HG03342 (cell line): Measurements from ENCODE around the gene CSTF1.
A peak's percentile ranks its signal among the peaks of the same experiment; 100 is the strongest.
"Not testable (repeated sequence)": the region's sequence is repeated elsewhere in the genome, so short reads cannot be mapped to it uniquely, and the experiment has no call there.

ENCODE experiments used
- ATAC-seq: cut with Tn5 transposase; IDR thresholded peaks from one replicate; pipeline ENCODE4 v1.9.1; 2021; ENCODE audit warnings: mild to moderate bottlenecking, moderate library complexity; ENCODE audit not compliant: unreplicated experiment

Gene CSTF1

DNA sequence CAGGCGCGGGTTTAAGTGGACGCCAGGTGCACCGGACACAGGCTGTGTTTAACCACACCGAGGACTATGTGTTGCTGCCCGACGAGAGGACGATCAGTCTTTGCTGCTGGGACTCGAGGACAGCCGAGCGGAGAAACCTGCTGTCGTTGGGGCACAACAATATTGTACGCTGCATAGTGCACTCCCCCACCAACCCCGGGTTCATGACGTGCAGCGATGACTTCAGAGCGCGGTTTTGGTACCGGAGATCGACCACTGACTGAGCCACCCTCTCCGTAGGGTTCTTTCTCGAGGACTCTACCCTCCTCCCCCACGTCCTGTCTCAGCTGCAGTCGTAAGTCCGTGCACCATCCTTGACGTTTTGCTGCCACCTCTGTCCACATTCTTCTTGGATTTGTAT, 11.0 kb downstream of the CSTF1 start:
- ATAC-seq: no peak

DNA sequence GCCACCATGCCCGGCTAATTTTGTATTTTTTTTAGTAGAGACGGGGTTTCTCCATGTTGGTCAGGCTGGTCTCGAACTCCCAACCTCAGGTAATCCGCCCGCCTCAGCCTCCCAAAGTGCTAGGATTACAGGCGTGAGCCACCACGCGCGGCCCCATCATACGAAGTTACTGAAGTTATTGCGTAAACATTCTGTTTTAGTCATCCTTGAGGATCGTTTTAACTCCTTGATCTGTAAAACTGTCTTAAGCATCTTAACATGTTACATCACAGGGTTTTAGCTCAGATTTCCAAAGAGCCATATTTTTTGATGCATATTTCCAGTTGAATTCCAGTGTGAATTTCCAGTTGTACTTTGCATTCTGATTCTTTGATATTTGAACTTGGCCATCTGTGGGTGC, 12.9 kb downstream of the CSTF1 start:
- ATAC-seq: not testable (repeated sequence)

DNA sequence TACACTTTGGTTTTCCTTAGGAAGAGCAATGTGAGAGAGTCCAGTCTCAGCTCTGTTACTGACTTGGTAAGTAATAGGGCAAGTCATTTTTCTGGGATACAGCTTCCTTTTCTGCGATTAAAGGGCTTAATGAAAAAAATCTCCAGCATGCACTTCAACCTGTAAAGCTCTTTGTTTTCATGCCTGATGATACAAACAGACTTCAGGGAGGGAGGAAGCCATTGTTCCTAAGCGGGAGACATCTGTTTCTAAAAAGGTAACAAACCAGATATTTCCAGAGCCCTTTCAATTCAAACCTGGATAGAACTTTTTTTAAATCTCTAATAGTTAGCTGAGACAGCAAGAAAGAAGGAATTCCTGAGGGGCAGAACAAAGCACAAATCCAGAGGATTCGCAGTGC, 14.5 kb downstream of the CSTF1 start:
- ATAC-seq: no peak

DNA sequence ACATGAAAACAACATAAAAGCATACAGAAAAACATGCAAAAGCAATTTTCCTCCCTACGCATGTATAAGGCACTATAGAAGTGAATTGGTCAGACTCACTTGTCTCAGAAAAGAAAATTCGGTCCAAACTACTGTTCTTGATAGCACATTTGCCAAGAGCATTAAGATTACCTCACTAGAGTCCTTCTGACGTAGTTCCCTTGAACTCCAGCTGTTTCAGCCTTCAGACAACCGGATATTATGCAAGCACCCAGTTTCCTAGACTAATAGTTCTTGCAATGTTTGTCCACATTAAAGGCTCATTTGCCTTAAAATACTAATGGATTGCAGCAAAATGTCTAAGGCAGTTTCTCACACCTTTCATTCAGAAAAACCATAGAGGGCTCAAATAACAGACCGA, 17.1 kb downstream of the CSTF1 start:
- ATAC-seq: no peak

DNA sequence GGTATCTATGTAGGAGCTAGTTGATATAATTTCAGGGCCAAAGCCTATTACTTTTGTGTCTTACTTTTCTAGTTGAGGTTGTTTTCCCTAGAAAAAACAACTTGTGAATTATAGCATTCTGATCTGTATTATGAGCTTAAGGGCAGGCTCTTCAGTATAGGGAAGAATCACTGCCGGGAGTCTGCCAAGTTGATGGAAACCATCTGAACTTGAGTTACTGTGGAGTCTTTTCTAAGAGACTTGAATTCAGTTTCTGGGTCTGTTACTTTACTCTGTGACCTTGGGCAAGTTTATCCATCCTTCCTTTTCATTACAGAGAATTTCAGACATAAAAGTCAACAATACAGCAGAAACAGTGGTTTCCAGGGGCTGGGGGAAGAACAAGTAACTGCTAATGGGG, 17.5 kb downstream of the CSTF1 start:
- no peak for ATAC-seq

DNA sequence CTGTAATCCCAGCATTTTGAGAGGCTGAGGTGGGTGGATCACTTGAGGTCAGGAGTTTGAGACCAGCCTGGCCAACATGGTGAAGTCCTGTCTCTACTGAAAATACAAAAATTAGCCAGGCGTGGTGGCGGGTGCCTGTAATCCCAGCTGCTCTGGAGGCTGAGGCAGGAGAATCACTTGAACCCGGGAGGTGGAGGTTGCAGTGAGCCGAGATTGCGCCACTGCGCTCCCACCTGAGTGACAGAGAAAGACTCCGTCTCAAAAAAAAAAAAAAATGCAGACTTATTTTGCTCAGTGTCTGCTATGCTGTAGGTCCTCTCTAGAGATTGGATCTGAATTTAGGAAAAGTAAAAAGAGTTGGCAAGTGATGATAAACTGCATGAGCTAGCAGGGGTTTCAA, 18.8 kb downstream of the CSTF1 start:
- not testable (repeated sequence) for ATAC-seq

DNA sequence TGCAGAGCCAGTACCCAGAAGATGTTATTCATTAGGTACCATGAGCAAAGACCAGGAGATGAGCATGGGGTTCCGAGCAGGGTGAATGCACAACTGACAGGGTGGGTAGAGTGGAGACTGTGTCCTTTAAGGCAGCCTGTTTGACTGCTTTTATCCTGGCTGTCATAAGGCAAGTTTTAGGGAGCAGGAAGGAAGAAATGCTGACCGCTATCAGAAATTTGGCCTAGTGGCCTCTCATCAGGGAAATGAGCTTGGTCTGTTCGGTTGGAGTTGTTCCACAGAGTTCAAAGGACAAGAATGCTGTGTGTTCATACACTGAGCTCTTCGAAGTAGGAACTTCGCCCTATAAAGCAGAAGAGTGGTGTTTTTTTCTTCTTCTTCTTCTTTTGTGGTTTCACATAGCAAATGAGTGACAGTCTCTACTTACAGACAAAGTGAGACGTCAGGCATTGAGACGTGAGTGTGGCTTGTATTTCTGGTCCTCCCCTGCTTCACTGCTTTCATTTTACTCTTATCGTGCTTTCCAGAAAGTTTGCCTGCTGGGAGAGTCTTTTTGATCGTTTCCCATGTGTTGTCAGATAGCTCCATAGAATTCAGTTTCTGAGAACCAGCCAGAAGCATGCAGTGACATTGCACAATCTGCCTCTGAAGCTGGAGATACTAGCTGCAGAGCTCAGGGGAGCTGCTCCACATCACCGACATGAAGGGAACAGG, 19.5 kb downstream of the CSTF1 start, which contains the start of gene CASS4:
Gene CASS4, plus strand, starts transcription at position 502 of the 714 bp plus-strand sequence. Its CDS starts 199 bp downstream, at position 701.
- ATAC-seq: peak; percentile 81

DNA sequence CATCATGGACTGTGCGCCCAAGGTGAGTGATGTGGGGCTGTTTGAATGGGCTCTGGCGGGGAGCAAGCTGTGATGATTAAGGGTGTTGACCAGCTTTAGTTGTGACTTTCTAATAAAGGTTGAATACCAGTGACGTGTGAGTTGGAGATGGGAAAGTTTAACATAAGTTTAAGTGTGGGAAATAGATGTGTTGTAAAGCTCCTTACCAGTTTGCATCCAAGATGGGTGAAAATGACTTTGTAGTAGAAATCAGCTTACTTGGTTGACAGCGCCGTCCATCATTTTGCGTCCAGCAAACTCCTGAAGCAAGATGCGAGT, 20.0 kb downstream of the CSTF1 start:
- no peak for ATAC-seq

DNA sequence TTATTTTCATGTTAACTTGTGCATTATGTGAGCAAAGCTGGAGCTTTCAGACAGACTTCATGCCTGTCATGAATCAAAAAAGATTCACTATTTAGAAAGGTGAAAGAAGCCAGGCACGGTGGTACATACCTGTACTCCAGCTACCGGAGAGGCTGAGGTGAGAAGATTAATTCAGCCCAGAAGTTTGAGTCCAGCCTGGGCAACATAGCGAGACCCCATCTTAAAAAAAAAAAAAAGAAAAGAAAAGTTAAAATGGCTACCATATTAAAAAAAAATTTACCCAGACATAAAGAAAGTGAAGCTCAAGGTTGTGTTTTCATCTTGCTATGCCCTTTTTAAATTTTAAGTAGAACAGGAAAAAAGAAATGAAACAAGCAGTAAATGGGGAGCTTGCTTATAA, 20.5 kb downstream of the CSTF1 start:
- ATAC-seq: no peak

DNA sequence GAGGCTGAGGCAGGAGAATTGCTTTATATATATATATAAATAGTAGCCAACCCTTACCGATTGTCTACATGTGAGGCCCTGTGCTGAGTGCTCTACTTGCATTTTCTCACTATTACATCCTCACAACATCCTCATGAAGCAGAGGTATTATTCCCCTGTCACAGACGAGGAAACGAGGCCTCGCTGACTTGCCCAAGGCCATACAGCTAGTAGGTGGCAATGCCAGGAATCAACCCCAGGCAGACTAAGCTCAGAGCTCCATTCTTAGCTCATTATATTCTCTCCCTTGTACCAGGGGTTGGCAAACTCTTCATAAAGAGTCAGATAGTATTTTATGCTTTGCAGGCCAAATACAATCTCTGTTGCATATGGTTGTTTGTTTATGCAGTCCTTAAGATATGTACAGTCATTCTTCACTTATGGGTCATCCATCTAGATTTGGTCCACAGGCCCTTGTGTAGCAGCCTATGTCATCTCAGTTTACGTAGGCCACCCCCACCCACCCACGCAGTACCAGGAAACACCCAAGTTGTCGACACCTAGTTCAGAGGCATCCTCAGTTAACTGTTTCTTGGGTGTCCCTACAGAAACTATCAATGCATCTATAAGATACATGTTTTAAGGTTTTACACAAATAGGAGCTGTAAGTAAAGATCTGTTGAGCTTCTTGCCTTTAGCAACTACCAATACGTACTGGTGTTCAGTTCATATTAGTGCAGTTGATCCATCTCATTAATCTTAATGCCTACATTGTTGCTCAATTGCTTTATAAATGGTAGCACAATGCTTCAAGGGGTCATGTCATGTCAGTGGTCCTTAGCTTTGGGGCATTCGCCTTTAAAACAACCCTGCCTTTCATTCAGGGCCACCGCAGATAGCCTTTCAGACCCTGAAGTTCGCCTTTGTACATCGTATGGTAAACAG, 22.7 kb downstream of the CSTF1 start:
- no peak for ATAC-seq

DNA sequence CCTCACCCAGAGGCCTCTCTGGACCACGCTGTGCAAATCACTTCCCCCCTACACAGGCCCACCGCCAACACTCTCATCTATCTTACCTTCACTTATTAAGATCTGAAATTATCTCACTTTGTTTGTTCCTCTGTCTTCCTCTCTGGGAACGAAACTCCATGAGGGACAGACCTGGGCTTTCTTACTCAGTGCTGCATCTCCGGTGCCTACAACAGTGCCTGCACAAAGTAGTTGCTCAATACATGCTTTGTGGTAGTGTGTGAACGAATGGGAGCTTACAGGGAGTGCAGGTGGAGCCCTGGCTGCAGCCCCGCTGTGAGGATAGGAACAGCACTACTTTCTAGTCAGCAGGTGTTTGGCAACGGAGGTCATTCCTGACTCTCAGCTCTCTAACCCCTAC, 25.0 kb downstream of the CSTF1 start:
- no peak for ATAC-seq

DNA sequence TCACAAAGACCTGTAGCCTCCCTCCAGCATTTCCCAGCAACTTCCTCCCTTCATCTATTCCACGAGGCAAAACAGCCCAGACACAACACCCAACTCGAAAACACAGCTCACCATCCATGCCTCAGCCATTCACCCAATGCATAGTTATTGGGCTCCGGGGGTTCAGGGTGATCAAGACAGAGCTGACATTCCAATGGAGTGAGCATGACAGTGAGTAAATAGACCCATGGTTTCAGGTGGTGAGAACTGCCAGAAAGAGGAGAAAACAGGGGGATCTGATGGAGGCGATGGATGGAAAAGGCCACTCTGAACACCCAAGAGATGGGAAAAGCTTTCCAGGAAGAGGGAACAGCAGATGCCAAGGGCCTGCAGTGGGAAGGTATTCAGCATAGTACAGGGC, 25.5 kb downstream of the CSTF1 start:
- no peak for ATAC-seq

DNA sequence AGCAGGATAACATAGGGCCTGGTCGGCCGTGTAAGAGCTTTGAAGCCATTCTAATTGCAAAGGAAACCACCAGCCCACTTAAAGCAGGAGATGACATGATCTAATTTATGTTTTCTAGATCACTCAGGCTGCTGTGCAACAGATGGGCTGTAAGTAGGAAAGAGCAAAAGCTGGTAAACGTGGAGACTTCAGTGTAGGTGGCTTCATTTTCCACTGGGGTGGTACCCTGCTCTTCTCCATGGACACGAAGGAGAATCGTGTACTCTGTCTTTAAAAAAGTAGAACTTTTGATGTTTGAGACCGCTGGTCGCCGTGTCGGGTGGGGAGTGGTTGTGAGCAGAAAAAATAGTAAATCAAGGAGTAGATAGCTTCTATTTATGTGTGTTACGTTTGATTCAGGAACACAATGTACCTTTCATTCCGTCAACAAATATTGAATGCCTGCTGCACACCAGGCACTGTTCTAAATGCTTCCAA, 26.0 kb downstream of the CSTF1 start:
- ATAC-seq: no peak

DNA sequence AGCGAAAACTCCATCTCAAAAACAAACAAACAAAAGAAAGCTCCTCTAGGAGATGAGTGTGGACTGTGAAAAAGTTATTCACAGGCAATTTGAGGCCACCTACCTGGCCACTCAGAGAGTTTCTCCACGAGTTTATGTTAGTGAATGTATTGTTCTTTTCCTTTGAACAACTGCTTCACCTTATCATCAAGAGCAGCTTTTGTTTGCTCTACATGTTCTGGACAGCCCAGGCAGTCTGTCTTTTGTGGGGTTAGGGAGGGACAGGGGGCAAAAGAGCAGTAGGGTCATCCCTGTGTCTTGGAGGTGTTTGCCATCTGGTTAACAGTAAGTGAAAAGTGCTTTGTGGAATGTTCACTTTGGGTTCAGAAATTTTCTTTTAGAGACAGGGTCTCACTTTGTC, 27.6 kb downstream of the CSTF1 start:
- ATAC-seq: no peak

DNA sequence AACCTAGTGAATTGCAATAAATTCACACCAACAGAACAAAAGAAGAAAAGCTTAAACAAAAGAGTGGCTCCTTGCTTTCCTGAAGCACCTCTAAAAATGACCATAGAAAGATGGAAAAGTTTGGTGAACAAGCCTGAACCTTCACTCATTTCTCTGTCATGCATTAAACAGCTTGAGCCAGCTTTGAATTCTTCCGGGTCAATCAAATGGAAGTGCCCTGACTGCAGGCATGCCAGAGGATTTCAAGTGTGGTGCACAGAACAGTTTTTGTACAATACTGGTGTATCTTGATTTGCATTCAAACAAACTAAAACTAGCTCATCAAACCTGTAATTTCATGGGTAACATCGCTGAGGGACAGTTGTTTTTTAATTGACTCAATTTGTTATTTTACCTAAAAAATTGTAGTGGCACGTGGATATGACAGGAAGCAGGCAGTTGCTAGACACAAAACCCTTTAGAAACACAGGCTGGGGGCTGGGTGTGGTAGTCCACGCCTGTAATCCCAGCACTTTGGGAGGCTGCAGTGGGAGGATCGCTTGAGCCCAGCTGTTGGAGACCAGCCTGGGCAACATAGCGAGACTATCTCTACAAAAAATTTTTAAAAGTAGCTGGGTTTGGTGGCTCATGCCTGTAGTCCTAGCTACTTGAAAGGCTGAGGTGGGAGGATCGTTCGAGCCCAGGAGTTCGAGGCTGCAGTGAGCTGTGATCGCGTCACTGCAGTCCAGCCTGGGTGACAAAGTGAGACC, 28.7 kb downstream of the CSTF1 start:
- no peak for ATAC-seq

DNA sequence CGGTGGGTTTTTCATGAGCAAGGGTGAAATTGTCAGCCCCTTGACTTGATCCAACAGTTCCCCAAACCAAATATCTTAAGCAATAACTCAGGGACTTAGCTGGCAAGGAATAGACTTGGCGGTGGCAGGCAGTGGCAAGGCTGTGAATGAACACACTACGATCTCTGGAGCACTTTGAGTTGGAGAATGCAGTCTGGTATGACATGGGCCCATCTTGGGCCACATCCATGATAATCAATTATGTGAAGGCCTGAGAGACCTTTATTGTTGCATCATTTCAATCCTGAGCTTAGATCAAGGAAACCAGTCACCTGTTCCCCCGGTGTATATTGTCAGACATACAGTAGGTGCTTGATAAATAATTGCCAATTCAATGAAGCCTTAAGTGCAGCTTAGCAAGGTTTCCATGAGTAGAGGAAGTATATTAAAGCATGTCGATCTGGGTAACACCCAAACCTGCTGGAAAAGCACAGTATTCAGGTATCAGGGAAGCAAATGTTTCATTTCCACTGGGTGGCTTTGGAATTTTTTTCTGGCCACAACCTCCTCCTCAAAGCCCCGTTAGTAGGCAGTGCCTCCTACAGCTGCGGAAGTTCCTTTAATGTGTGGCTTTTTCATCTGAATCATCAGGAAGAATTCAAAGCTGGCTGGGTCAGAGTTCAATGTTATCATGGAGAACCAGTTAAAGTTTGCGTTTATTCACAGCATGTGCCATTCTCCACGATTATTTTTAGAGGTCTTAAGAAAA, 29.8 kb downstream of the CSTF1 start:
- no peak for ATAC-seq

DNA sequence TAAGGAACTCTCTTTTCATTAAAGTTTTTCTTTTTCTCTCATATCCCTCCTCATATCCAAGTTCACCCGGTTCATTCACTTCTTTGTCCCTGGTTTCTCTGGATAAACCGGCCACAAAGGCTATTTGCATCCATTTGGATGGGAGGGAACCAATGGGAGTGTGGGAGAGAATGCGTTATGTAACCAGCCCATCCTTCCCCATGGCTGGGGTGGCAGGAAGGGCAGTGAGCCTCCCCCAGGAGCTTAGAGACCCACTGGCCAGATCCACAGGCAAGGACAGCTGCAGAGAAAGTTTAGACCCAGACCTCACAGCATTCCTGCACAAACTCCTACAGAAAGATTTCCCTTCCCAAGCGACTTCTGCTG, 30.4 kb downstream of the CSTF1 start:
- no peak for ATAC-seq

DNA sequence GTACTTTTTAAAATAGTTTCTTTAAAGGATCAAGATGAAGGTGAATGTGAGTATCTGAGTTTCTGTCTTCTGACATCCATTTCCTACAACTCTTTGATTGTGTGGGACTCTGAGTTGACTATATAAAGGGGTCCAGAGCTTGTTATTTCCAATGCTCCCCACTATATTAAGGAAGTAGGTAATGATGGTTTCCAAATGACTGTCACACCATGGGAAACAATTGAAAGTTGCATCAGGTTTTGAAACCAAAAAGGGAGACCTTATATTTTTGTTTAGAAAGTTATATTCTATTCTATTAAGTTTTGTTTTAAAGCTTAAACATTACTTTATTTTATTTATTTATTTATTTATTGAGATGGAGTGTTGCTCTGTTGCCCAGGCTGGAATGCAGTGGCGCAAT, 30.8 kb downstream of the CSTF1 start:
- ATAC-seq: no peak

DNA sequence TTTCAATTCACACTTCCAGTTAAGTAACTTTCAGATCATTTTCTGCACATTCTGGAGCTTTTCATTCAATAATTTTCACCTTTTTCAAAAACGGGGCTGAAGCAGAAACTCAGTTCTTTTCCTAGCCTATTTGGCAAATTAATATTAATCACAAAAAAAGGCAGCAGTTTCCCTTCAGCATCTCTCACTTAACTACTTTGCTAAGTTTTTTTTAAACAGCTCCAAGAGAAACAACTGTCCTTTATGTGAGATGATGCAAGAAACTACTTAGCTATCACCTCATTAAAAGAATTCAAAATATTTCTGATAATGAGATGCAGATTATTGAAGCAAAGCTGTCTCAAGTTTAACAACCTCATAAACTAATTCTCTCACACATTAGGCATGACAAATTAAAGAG, 31.4 kb downstream of the CSTF1 start:
- no peak for ATAC-seq

DNA sequence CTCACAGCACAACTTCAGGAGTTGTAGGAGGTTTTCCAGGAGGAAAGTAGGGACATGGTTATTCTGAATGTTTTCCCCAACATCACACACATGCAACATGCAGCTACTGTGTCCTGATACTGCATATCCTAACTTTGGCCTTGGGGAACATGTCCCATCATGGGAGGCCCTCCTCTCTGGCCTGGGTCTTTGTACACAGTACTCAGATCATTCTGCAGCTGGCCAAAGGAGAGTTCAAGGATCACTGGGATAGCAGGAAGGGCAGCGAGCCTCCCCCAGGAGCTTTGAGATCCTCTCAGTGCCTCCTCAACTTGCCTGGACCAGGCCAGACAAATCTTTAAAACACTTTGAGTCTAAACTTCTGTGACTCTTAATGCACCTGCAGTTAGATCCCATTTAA, 32.5 kb downstream of the CSTF1 start:
- ATAC-seq: no peak

DNA sequence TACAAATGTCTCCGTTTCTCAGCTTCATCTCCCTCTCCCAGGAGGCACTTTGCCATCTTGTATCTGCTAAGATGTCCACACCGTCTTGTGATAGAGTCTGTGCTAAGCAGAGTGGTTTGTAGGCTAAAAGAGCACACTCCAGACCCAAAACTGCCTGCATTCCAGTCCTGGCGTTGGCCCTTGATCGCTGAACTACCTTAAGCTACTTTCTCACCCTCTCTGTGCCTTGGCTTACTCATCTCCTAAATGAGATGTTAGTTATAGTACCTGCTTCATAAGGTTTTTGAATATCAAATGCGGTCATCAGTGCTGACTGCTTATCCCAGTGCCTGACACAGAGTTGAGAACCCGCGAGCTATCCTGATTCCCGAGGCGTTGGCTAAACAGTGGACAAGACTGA, 33.6 kb downstream of the CSTF1 start:
- no peak for ATAC-seq
